ENCODE results near the gene C1QA.

GRCh38 chr1:22660716-22661241, 24.4 kb downstream of the C1QA start:
- no peak for TF ChIP-seq ZNF274 (IDR thresholded peaks at IDR 0.05; ENCODE audit: low read depth, low read length)
- TF ChIP-seq YY1 (IDR thresholded peaks at IDR 0.05; ENCODE audit: insufficient read depth, insufficient read length): no peak

Measured in NT2/D1 (cell line).